Stimulated activated CD4-positive, alpha-beta T cell treated with anti-CD3 and anti-CD28 coated beads, Interleukin-2, amount 100 ng/mL, for 4 hours (primary cell): ENCODE measurements around the gene SLC5A1.

Experiments
- DNase-seq: peaks from one replicate; pipeline ENCODE4 v3.0.0-alpha.2; 2020; ENCODE audit warnings: low read depth

Gene SLC5A1

DNA sequence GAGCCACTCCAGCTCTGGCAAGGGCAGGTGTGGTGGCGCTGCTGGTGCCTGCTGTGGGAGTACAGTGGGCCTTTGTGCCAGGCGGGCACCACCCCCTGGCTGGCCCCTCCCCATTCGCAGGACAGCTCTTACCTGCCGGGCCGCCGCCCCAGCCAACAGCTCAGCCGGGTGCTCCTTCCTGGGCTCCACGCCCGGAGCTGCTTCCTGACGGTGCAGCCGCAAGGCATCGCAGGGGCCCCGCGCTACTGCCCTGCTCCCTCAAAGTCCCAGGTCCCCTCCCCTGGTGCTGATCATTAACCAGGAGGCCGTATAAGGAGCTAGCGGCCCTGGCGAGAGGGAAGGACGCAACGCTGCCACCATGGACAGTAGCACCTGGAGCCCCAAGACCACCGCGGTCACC lies at the start of gene SLC5A1:
Gene SLC5A1 (plus strand): TSS at position 338 of the 400 bp plus-strand sequence. CDS start 21 bp downstream, at position 359.
- no peak for DNase-seq

DNA sequence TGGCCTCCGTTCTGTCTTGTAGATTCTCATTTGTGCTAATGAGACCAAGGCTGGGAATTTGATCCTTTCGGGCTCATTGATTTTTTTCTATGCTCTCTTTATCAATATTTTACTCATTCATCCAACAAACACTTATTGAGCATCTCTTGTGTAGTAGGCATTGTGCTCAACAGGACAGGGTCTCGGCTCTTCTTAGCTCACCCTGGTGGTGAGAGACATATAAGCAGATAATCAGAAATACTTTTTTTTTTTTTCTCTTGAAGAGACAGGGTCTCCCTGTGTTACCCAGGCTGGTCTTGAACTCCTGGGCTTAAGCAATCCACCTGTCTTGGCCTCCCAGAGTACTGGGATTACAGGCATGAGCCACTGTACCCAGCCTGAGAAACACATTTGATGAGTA lies 48.0 kb upstream of the SLC5A1 start:
- no peak for DNase-seq

DNA sequence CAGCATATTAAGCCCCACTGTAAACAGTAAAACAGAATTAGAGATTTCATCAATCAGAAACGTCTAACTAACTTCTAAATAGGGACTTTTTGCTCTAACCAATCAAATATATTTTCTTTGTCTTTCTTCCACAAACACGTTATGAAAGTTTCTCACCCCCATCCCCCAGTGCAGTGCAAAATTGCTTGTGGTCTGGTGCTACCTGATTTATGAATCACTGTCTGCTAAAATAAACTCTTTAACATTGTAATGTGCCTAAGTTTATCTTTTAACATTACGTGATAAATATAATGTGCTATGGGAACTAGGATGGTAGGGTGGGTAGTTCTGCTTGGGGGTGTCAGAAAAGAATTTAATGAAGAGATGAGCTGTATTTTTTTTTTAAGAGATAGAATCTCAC lies 47.3 kb upstream of the SLC5A1 start:
- DNase-seq = no peak

DNA sequence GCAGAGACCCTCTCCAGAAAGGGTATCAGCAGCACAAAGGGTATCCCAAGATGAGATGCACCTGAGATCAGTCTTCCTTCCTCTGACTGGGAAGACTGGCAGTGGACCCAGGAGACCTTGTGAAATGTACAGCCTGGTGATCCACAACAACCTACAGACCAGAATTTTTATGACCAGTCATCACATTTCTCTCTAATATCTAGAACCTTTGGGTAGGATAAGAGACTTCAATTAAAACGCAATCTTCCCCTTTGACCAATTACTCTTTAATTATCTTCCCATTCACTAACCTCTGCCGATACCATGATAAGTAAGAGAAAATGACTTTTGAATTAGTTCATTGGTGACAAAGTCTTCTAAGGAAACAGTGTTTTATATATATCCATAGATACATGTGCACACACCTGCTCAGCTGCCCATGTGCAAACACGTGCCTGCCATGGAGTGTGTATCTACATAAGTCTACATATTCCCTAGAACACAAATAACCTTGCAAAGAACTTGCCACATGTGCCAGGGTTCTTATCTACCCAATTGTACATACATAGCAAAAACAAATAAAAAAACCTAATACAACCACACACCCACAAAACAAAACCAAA lies 44.2 kb upstream of the SLC5A1 start:
- DNase-seq = no peak

DNA sequence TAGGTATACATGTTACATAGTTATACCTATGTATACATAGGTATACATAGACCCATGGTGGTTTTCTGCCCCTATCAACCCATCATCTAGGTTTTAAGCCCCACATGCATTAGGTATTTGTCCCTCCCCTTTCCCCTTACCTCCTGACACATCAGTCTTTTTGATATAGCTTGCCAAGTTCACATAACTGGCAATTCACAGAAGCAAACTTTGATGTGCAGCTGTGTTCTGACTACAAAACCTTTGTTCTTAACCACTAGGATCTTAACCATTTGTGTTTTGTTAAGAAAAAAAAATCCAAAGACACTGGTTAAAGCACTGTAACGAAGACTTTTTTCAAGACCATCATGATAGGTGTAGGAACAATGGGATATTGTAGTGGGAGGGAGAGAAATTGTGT lies 42.9 kb upstream of the SLC5A1 start:
- DNase-seq = no peak

DNA sequence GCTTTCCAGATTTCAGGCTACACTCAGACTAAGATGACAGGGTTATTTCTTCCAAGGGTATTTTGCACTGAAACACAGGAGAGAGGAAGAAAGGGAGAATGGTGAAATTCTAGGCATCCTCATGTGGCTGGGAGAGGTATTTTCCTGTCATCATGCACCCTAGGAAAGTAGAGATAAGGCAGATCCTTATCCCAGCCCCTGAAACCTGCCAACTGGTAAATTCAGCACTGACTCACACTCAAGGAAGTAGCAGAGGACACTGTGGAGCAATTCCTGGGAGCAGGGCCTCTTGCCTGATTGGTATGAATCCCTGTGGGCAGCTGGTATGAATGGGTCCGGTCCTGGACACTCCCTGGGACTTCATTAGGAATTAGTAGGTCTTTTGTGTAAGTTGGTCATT lies 37.6 kb upstream of the SLC5A1 start:
- DNase-seq = no peak

DNA sequence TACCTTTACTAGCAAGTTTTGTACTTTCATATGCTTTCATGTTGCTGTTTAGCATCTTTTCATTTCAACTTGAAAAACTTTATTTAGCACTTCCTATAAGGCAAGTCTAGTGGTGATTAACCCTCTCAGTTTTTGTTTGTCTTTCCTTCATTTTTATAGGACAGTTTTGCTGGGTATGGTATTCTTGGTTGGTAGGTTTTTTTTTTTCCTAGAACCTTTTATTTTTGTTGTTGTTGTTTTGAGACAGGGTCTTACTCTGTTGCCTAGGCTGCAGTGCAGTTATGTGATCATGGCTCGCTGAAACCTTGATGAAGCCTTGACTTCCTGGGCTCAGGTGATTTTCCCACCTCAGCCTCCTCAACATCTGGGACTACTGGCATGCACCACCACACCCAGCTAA lies 29.9 kb upstream of the SLC5A1 start:
- DNase-seq = no peak

DNA sequence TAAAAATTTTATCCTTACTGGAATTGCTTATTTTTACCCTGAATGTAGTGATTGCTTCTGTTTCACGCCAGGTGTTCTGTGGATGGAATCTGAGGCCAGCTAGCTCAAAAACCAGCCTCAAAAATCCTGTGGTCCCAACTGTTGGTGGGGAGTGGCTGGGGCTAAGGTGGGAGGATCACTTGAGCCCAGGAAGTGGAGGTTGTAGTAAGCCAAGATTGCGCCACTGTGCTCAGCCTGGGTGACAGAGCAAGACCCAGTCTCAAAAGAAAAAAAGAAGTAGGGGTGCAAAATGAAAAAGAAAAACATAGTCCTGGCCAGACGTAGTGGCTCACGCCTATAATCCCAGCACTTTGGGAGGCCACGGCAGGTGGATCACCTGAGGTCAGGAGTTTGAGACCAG lies 27.0 kb upstream of the SLC5A1 start:
- DNase-seq = no peak

DNA sequence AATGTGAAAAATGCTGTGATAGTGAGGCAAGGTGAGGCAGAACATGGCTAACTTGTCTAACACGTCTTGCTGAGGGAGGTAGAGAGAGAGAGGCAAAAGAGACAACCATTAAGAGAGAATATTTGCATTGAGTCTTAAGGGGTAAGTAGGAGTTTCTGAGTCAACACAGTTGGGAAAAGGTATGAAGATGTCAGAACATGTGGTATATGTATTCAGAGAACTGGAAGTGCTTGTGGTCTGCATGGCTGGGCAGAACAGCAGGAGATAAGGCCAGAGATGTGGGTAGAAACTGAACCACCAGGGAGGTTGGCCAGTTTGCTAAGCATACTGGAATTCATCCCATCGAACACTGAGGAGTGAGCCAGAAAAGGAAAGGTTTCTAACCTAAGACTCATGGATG lies 25.0 kb upstream of the SLC5A1 start:
- DNase-seq = no peak

DNA sequence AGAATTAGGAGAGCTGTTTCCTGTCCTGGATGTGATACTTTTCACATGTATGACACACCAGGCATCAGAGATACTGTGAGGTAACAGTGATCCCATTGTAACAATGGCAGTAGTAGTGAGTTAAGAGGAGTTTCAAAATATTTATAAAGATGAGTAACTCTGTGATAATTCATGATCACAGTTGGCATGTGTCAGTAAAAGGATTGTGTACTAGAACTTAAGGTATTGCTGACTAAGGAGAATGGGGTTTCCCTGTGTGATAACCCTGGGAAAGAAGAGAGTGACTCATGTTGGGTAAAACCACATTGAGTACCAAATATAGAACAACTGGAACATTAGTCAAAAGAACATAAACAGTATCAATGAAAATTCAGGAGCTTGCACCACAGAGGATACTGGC lies 22.9 kb upstream of the SLC5A1 start:
- DNase-seq = no peak

DNA sequence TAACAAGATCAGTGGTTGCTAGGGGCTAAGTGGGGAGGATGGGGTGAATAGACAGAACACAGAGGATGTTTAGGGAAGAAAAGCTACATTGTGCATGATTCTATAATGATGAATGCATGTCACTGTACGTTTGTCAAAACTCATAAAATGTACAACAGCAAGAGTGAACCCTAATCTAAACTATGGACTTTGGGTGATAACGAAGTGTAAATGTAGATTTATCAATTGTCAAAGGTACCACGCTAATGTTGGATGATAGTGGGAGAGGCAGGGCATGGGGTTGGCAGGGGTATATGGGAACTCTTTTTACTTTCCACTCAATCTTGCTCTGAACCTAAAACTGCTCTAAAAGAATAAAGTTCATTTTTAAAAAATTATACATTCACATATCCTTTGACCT lies 21.3 kb upstream of the SLC5A1 start:
- no peak for DNase-seq

DNA sequence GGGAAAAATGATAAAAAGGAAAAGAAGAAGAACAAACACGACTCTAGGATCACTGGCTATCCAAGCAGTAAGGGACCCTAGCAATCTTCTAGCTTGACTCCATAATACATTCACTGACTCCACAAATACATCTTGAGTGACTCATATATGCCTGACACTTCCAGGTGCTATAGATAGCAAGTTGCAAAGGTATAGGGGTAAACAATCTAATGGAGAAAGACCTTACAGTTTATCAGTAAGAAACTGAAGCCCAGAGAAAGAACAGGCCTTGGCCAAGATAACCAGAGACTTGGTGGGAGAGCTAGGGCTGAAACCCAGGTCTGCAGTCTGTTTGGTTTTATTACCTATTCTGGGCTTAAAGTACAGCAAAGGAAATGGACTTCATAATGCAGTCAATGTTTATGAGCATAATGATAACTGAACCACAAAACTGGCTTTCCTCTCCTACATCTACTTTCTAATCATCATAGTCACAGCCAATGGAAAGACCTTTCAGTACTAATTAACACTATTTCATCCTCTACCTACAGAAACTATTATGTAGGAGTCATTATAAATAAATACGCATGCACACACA lies 19.7 kb upstream of the SLC5A1 start:
- DNase-seq = no peak

DNA sequence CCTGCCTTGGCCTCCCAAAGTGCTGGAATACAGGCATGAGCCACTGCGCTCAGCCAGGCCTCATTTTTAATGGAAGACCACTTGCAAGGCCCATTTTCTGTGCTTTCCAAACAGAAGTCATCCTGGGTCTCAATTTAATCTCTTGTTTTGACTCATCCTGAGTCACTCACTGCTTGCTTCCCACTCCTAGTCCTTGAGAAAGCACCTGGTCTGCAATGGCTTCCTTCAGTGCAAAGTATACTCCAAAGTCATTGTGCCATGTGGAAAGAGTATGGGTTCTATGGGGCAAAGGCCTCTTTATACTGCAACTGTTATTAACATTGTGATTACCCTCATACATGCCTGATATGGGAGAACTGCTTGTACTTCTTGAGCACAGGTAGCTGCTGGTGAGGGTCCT lies 18.3 kb upstream of the SLC5A1 start:
- no peak for DNase-seq

DNA sequence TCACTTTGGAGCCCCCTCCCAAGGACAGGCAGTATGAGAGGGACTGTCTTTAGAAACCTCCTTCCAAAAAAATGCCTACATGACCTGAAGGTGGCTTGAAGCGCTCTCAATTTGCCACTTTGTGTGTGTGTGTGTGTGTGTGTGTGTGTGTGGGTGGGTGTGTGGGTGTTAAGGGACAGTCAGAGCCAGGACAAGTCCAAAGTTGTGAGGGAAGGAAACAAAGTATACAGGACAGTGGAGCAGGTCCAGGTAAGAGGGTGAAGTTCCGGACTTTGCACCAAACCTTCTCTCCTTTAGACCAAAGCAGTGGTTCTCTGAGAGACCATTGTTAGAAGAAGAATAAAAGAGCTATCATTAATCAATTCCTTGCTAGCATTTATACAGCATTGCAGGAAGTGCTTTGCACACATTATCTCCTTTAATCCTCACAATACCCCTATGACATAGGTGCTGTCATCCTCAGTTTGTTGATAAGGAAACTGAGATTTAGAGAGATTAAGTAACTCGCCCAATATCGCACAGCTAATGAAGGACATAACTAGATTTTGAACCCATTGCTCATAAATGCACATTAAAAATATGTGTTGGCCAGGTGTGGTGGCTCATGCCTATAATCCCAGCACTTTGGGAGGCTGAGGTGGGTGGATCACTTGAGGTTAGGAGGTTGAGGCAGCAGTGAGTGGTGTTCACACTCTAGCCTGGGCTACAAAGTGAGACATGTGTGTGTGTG lies 12.4 kb upstream of the SLC5A1 start:
- no peak for DNase-seq

DNA sequence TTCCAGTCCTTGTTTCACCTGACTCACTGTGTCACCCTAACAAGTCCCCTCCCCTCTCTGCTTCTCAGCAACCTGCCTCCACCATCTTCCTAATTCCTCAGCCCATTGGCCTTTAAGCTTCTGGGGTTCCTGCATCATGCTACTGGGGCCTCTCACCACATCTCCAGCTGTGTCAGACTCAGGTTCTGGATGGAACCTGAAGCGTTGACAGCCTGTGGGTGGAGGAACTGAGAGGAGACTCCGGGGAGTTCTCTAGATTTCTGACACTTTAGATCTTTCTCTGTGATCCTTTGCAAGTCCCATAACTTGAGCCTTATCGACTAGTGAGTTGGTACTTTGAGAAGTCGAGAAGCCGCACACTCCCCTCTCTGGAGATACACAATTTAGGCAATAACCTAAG lies 11.6 kb upstream of the SLC5A1 start:
- no peak for DNase-seq

DNA sequence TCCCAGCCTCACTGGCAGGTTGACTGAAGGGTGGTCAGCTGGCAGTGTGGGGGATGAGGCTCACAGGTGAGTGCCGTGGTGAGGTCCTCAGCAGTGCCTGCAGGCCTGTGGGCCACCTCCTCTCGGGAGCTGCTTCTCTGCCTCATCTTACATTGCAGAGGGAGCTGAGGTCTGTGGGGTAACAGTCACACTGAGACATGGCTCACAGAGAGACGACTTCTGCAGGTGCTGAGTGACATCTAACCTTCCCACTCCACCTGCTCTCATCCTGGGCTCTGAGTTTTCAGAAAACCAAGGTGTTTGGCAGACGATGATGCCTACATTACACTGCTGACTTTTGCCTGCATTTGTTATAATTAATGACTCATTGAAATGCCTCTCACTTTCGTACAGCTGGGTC lies 8.8 kb upstream of the SLC5A1 start:
- no peak for DNase-seq

DNA sequence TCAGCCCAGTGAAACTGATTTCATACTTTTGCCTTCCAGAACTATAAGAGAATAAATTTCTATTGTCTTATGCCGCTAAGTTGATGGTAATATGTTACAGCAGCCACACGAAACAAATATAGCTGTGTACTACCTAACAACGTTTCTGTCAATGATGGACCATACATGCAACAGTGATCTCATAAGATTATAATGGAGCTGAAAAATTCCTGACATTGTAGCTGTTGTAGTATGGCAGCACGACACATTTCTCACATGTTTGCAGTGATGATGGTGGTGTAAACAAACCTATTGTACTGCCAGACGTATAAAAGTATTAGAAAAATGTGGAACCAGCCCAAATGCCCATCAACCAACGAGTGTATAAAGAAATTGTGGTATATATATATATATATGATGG lies 5.8 kb upstream of the SLC5A1 start:
- DNase-seq = no peak

DNA sequence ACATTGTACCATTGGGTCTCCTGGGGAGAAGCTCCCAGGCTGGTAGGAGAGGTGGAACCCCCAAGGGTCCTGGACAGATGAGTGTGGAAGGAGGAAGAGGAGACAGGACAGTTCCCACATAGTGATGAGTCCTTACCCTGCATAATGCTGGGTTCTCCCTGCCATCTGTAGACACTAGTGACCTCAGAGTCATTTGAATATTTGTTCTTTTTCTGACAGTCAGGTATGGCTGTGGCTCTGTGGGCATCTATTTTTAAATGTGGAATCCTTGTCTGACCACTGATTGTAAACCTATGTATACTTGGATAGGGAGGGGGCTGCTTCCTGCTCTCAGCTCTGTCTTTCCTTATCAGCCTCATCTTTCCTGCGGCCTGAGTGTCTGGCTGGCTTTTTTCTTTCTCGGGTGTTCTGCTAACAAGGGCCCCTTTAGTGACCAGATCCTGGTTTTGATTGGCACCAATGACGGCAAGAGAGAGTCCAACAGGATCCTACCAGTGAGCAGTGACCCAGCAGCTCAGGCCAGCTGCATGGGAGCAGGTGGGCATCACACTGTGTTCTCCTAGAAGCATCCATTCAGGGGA lies 2.6 kb upstream of the SLC5A1 start:
- DNase-seq = no peak

DNA sequence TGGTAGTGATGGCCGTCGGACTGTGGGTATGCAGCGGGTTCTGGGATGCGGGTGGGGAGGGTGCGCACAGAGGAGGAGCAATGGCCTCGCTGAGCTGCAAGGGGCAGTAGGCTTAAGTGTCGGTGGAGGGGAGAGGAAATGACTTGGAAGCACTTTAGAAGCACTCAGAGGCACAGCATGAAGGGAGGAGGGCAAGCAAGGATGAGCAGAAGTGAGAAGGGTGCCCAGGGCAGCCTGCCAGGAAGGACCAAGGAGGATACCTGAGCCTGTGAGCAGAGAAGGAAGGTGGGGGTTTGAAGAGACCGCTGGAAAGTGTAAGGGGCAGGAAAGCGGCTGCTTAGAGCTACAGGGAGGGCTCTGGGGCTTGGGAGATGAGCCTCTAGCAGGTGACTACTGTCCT lies 330 bp downstream of the SLC5A1 start:
- no peak for DNase-seq

DNA sequence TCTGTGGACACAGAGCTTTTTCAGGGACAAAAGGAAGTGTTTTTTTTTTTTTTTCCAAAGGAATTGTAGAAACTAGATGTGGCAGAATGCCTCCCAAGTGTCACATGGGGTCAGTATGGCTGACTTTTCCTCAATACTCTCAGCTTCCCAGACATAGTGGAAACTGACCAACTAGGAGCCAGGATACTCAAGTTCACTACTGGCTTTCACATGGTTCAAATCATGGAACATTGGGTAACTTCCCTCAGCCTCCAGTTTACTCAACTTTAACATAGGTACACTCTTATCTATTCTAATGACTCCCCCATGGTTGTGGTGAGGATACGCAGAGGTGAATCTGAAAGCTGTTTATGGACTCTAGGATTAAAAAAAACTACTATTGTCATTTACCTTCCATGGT lies 1.4 kb downstream of the SLC5A1 start:
- no peak for DNase-seq

DNA sequence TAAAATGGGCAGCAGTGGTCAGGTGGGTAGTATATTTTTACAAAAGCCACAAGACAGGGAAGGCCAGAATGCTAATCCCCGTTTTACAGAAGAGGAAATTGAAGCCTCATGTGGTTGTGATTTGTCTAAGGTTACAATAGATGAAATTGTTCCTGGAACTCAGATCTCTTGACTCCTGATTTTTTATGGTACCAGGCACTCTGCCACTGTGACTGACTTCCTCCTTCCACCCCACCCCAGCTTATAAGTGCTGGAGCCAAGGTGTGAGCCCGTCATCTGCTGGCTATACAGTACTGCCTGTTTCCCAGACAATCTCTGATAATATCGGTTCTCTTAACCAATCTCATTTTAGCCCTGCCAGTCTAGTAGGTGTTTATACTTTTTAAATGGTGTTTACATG lies 1.9 kb downstream of the SLC5A1 start:
- no peak for DNase-seq

DNA sequence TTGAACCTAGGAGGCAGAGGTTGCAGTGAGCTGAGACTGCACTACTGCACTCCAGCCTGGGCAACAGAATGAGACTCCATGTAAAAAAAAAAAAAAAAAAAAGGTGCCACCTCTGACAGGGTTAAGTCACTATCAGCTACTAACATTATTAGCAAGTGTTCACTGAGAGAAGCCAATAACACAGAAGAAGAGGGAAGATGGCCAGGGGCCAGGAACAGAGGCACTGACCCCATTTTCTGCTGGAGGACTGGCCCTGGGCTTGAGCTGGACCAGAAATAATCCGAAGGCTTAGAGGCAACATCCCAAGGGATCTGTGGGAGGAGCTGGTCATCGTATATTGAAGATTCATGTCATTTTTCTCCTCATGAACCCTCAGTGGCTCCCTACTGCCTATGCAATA lies 5.0 kb downstream of the SLC5A1 start:
- DNase-seq = no peak

DNA sequence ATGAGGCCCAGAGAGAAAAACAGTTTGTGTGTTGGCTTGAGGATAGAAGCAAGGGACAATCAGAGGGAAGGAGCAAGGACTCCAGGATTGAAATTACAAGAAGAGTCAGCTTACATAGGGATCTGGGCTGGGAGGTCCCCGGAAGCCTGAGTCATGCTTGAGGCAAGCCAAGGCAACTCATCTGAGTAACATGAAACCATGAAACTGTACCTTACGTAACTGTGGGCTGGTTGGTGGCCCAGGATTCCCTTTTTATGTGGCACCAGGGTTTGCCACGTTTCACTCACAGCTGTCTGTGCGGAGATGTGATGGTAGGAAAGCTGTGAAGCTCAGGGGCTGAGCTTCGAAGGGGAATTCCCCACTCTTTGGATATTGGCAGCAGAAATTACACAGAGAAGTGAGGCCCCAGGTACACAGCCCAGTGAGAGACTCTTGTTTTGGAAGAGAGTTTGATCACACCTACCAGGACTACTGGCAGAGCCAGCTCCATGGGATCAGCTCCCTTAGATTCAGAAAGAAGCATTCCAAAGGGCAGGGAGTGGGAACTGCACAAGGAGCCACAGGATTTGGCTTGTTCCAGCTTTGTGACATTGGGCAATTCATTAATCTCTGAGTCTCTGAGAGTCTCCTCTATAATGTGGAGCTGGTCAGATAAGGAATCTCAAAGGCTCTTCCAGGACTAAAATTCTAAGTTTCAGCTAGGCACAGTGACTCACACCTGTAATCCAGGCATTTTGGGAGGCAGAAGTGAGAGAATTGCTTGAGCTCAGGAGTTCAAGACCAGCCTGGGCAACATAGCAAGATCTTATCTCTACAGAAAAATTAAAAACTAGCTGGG lies 7.8 kb downstream of the SLC5A1 start:
- peak; percentile 13 for DNase-seq
